GM12892 (cell line): Measurements from ENCODE around the gene DPP4.

Source experiments
- POLR2A ChIP-seq: IDR thresholded peaks from 2 replicates; pipeline ENCODE4 v1.6.1; 2011; ENCODE audit warnings: low read depth, low read length, control low read depth
- POLR2AphosphoS5 ChIP-seq: IDR thresholded peaks from 2 replicates; pipeline ENCODE4 v1.6.1; 2011; ENCODE audit warnings: low read depth, low read length, control low read depth
- TAF1 ChIP-seq: IDR thresholded peaks from 2 replicates; pipeline ENCODE4 v1.6.1; 2011; ENCODE audit warnings: low read depth, mild to moderate bottlenecking, control low read depth, low read length, borderline replicate concordance

DNA sequence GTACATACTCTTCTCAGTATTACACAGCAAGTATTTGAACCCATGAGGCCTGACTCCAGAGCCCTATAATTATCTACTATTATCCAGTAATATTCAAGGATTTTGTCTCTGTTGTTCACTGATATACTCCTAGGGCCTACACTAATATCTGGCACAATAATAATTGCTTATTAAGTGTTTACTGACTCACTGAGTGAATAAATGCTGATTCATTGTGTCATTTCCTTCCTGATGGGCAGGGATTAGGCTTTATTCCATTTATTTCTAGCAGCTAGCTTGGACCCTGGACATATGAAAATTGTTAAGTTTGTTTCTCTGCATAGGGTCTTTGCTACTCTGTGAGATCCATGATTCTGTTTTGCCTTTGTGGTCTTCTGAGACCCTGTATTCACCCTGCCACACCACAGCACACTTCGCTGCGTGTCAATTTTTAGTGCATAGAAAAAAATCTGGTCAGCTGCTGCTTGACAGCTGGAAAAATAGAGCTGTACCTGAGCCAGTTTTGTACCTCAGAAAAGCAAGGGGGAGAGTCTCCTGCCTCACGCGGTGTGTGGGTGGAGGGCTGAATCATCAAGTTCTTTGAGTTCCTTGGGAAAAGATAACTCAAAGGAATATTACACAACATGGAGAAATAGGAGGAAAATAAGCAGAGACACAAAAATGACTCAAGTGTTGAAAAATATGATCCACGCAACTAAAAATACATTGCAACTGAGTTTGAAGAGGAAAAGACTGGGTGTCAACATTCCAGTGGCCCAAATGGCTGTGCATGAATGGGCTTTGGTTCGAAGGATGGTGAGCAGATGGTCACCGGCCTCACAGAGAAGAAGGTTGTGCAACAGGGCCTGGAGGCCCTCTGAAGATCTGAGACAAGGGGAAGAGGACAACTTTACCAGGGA, 18.9 kb upstream of the DPP4 start:
- no peak for TF ChIP-seq POLR2AphosphoS5
- no peak for TF ChIP-seq POLR2A
- TF ChIP-seq TAF1, result no peak
